HepG2 (cell line): ENCODE results near the gene POLRMT. TPM values are rescaled to one million over a fixed set of nuclear protein-coding genes. Genes with fewer than 3 reads are reported as not detected.

Source experiments
- CENPT ChIP-seq: sonication (generic); formaldehyde crosslinking; IDR thresholded peaks from 2 replicates; pipeline ENCODE4 v1.8.0; 2022; ENCODE audit warnings: low read depth, mild to moderate bottlenecking, moderate library complexity, missing genetic modification reagents
- CREB1 ChIP-seq, 2 experiments: fragments of 450-650 bp in 1 of 2; IDR thresholded peaks; 2 replicates each; pipeline ENCODE4 v1.6.1; 2016 to 2017; ENCODE audit warnings: control low read depth in 1 of 2, mild to moderate bottlenecking in 1 of 2, missing compliant biosample characterization in 1 of 2, missing genetic modification characterization in 1 of 2
- KDM3A ChIP-seq: IDR thresholded peaks from 2 replicates; pipeline ENCODE4 v1.6.1; 2018; ENCODE audit warnings: low read depth, missing compliant biosample characterization
- MAZ ChIP-seq, 2 experiments: sonication (generic) in 1 of 2; formaldehyde crosslinking in 1 of 2; IDR thresholded peaks; 2 replicates each; pipeline versions ENCODE4 v1.5.0 to v1.6.1; 2012 to 2020; ENCODE audit warnings: low read depth in 2 of 2, mild to moderate bottlenecking in 2 of 2, borderline replicate concordance in 1 of 2, improper control_type of control experiment in 1 of 2, low read length in 1 of 2, missing genetic modification reagents in 1 of 2, moderate library complexity in 1 of 2
- NR2F1 ChIP-seq, 2 experiments: fragments of 450-650 bp in 1 of 2; formaldehyde crosslinking in 1 of 2; IDR thresholded peaks; 2 replicates each; pipeline versions ENCODE4 v1.5.0 to v1.6.1; 2016 to 2020; ENCODE audit warnings: mild to moderate bottlenecking in 1 of 2, missing compliant biosample characterization in 1 of 2, missing genetic modification reagents in 1 of 2, moderate library complexity in 1 of 2
- PITX1 ChIP-seq: sonication (generic); formaldehyde crosslinking; IDR thresholded peaks from 2 replicates; pipeline ENCODE4 v1.5.1; 2020; ENCODE audit warnings: mild to moderate bottlenecking, missing genetic modification reagents
- SP140L ChIP-seq: sonication (generic); formaldehyde crosslinking; IDR thresholded peaks from 2 replicates; pipeline ENCODE4 v1.4.0; 2020; ENCODE audit warnings: missing genetic modification reagents, borderline replicate concordance
- SRSF1 ChIP-seq: fragments of 200-400 bp; formaldehyde crosslinking; optimal IDR thresholded peaks from 2 replicates; pipeline ENCODE3; 2017; ENCODE audit warnings: mild to moderate bottlenecking, low read depth, low read length, moderate library complexity
- TCF7L2 ChIP-seq: IDR thresholded peaks from 2 replicates; pipeline ENCODE4 v1.6.1; 2011; ENCODE audit warnings: mild to moderate bottlenecking, low read depth, low read length, moderate library complexity
- ZNF333 ChIP-seq: sonication (generic); formaldehyde crosslinking; IDR thresholded peaks from 2 replicates; pipeline ENCODE4 v1.4.0; 2020; ENCODE audit warnings: mild to moderate bottlenecking, missing genetic modification reagents, borderline replicate concordance
- ZNF354B ChIP-seq: sonication (generic); formaldehyde crosslinking; IDR thresholded peaks from 2 replicates; pipeline ENCODE4 v1.8.0; 2022; ENCODE audit warnings: mild to moderate bottlenecking, missing genetic modification reagents
- ZNF557 ChIP-seq: sonication (generic); formaldehyde crosslinking; IDR thresholded peaks from 2 replicates; pipeline ENCODE4 v1.4.0; 2020; ENCODE audit warnings: missing genetic modification reagents
- ZNF660 ChIP-seq: sonication (generic); formaldehyde crosslinking; IDR thresholded peaks from 2 replicates; pipeline ENCODE4 v1.5.1; 2020; ENCODE audit warnings: mild to moderate bottlenecking, low read depth, missing genetic modification reagents, borderline replicate concordance
- ZNF670 ChIP-seq: sonication (generic); formaldehyde crosslinking; IDR thresholded peaks from 2 replicates; pipeline ENCODE4 v1.8.0; 2022; ENCODE audit warnings: mild to moderate bottlenecking, missing genetic modification reagents, borderline replicate concordance
- ZNF770 ChIP-seq: sonication (generic); formaldehyde crosslinking; IDR thresholded peaks from 2 replicates; pipeline ENCODE4 v1.5.0; 2020; ENCODE audit warnings: mild to moderate bottlenecking, missing genetic modification reagents
- ZNF788 ChIP-seq: sonication (generic); formaldehyde crosslinking; IDR thresholded peaks from 2 replicates; pipeline ENCODE4 v1.5.0; 2020; ENCODE audit warnings: mild to moderate bottlenecking, missing genetic modification reagents, borderline replicate concordance
- polyA plus RNA-seq, 8 experiments: library from polyadenylated mRNA; depleted of rRNA in 3 of 8; stranded (reverse) in 7 of 8; unstranded in 1 of 8; fragments of >200 nt; fragmentation: Illumina TruSeq in 4 of 8; extraction: Trizol in 4 of 8; gene quantifications; 2 replicates each; pipeline versions ENCODE4 v1.2.1 to v1.2.3, GENCODE V29; 2011 to 2016; ENCODE audit warnings: low read depth in 4 of 8, missing spikeins in 1 of 8, mixed read lengths in 1 of 8; ENCODE audit not compliant: insufficient read depth in 1 of 8
- total RNA-seq, 5 experiments: library from RNA; depleted of rRNA; stranded (reverse); fragments of >200 nt; fragmentation: Illumina TruSeq; extraction: Trizol; gene quantifications; 2 replicates each; pipeline ENCODE4 v1.2.3, GENCODE V29; 2016; ENCODE audit warnings: low read depth in 1 of 5
- TF ChIP-seq, protein P1 (sequence below): IDR thresholded peaks from 2 replicates; pipeline ENCODE4 v1.6.1; 2016; ENCODE audit warnings: missing genetic modification reagents, missing compliant biosample characterization
- TF ChIP-seq, protein P2 (sequence below): sonication (generic); formaldehyde crosslinking; IDR thresholded peaks from 2 replicates; pipeline ENCODE4 v1.8.1; 2023; ENCODE audit warnings: mild to moderate bottlenecking, inconsistent platforms, moderate library complexity, missing genetic modification reagents, borderline replicate concordance
- TF ChIP-seq, protein P3 (sequence below): sonication (generic); formaldehyde crosslinking; IDR thresholded peaks from 2 replicates; pipeline ENCODE4 v1.4.0; 2020; ENCODE audit warnings: missing genetic modification reagents
- TF ChIP-seq, protein P4 (sequence below): sonication (generic); formaldehyde crosslinking; IDR thresholded peaks from 2 replicates; pipeline ENCODE4 v1.4.0; 2020; ENCODE audit warnings: missing genetic modification reagents, mild to moderate bottlenecking, borderline replicate concordance

POLRMT gene
- total and polyA plus RNA-seq, 2 of the 13 experiments (the other 11 are each of a cell fraction or from before 2014, with no cell fraction given), result 78.0 to 101 TPM

- TF ChIP-seq NR2F1 (CRISPR knock-in tag; IDR thresholded peaks at IDR 0.05), result peak in 1 of 2 experiments; percentile 81; a peak in 3 of 4 replicates
- no peak for TF ChIP-seq ZNF660
- TF ChIP-seq CENPT, result no peak
- TF ChIP-seq, protein P1, sequence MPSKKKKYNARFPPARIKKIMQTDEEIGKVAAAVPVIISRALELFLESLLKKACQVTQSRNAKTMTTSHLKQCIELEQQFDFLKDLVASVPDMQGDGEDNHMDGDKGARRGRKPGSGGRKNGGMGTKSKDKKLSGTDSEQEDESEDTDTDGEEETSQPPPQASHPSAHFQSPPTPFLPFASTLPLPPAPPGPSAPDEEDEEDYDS (CRISPR knock-in tag), result peak; percentile 32; the same call in 1 of the 2 replicates
- TF ChIP-seq MAZ (IDR thresholded peaks at IDR 0.05; ENCODE audit: borderline replicate concordance, low read depth, low read length), result peak; percentile 59; the same call in 1 of the 2 replicates
- peak; percentile 42; the same call in 1 of the 2 replicates for TF ChIP-seq MAZ (CRISPR knock-in tag; IDR thresholded peaks at IDR 0.05; ENCODE audit: low read depth)
- TF ChIP-seq ZNF670 (CRISPR knock-in tag), result no peak; the same call in 1 of the 2 replicates
- TF ChIP-seq, protein P2, sequence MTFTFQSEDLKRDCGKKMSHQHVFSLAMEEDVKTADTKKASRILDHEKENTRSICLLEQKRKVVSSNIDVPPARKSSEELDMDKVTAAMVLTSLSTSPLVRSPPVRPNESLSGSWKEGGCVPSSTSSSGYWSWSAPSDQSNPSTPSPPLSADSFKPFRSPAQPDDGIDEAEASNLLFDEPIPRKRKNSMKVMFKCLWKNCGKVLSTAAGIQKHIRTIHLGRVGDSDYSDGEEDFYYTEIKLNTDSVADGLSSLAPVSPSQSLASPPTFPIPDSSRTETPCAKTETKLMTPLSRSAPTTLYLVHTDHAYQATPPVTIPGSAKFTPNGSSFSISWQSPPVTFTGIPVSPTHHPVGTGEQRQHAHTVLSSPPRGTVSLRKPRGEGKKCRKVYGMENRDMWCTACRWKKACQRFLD (CRISPR knock-in tag), result no peak
- peak; percentile 81 for TF ChIP-seq CREB1 (IDR thresholded peaks at IDR 0.05)
- peak; percentile 70 for TF ChIP-seq CREB1 (CRISPR knock-in tag; IDR thresholded peaks at IDR 0.05)
- no peak for TF ChIP-seq PITX1 (CRISPR knock-in tag)
- no peak for TF ChIP-seq ZNF333 (CRISPR knock-in tag)
- 0 out of 2 replicates have a peak, but pooled peaks have one; percentile 36 for TF ChIP-seq ZNF557 (CRISPR knock-in tag)
- TF ChIP-seq ZNF788, result no peak
- TF ChIP-seq, protein P3, sequence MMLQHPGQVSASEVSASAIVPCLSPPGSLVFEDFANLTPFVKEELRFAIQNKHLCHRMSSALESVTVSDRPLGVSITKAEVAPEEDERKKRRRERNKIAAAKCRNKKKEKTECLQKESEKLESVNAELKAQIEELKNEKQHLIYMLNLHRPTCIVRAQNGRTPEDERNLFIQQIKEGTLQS (CRISPR knock-in tag), result no peak
- TF ChIP-seq, protein P4, sequence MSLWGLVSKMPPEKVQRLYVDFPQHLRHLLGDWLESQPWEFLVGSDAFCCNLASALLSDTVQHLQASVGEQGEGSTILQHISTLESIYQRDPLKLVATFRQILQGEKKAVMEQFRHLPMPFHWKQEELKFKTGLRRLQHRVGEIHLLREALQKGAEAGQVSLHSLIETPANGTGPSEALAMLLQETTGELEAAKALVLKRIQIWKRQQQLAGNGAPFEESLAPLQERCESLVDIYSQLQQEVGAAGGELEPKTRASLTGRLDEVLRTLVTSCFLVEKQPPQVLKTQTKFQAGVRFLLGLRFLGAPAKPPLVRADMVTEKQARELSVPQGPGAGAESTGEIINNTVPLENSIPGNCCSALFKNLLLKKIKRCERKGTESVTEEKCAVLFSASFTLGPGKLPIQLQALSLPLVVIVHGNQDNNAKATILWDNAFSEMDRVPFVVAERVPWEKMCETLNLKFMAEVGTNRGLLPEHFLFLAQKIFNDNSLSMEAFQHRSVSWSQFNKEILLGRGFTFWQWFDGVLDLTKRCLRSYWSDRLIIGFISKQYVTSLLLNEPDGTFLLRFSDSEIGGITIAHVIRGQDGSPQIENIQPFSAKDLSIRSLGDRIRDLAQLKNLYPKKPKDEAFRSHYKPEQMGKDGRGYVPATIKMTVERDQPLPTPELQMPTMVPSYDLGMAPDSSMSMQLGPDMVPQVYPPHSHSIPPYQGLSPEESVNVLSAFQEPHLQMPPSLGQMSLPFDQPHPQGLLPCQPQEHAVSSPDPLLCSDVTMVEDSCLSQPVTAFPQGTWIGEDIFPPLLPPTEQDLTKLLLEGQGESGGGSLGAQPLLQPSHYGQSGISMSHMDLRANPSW, result 0 out of 2 replicates have a peak, but pooled peaks have one; percentile 35
- TF ChIP-seq SRSF1, result no peak
- TF ChIP-seq ZNF770 (CRISPR knock-in tag), result no peak
- no peak; the same call in 1 of the 2 replicates for TF ChIP-seq SP140L (CRISPR knock-in tag)
- TF ChIP-seq KDM3A, result peak; percentile 40; the same call in 1 of the 2 replicates
- no peak for TF ChIP-seq ZNF354B (CRISPR knock-in tag)
- no peak for TF ChIP-seq TCF7L2
Measured at GRCh38 chr19:633068-633785, at the start of gene POLRMT (continued).
